Activated B cell treated with CpG ODN at 0.5 μM for 24 hours (primary cell): ENCODE measurements around the gene SP6. TPM values are rescaled to one million over a fixed set of nuclear protein-coding genes. Genes with fewer than 3 reads are reported as not detected.

Experiments
- ATAC-seq: fragments of 200-7000 bp; cut with Tn5 transposase; one replicate; pipeline ENCODE4 v1.10.0; 2021; ENCODE audit warnings: low read depth, mild to moderate bottlenecking, moderate library complexity
- CTCF ChIA-PET: fragments of 350-600 bp; sonication (Branson Sonifier 250); formaldehyde crosslinking; loops from one replicate; lab custom pipeline; 2021; ENCODE audit warnings: antibody characterized with exemption; lab: Charles Lee
- POLR2A ChIA-PET: fragments of 350-600 bp; sonication (Branson Sonifier 250); formaldehyde crosslinking; loops from one replicate; lab custom pipeline; 2021; ENCODE audit warnings: antibody characterized with exemption; lab: Charles Lee
- DNase-seq: peaks from one replicate; pipeline ENCODE4 v3.0.0; 2022
- H3K27ac Mint-ChIP-seq: one replicate; pipeline ENCODE4 v1.8.0; 2020; ENCODE audit warnings: mixed read lengths
- H3K27me3 Mint-ChIP-seq: one replicate; pipeline ENCODE4 v1.8.0; 2021; ENCODE audit warnings: mixed read lengths
- H3K36me3 Mint-ChIP-seq: one replicate; pipeline ENCODE4 v1.8.0; 2021; ENCODE audit warnings: low read depth, mixed read lengths
- H3K4me1 Mint-ChIP-seq: one replicate; pipeline ENCODE4 v1.8.0; 2021; ENCODE audit warnings: mixed read lengths
- H3K4me3 Mint-ChIP-seq: one replicate; pipeline ENCODE4 v1.8.0; 2020; ENCODE audit warnings: mild to moderate bottlenecking, mixed read lengths
- H3K9me3 Mint-ChIP-seq: one replicate; pipeline ENCODE4 v1.8.0; 2020; ENCODE audit warnings: mixed read lengths
- intact Hi-C: fragments of 100-400 bp; cut with micrococcal nuclease; formaldehyde crosslinking; loops from one replicate; pipeline ENCODE4 v1.15.1; 2024
- total RNA-seq: library from RNA; stranded (reverse); gene quantifications from 2 replicates; pipeline ENCODE4 v1.2.3, GENCODE V29; 2022
- TF ChIP-seq, protein P1 (sequence below): fragments of 200-600 bp; IDR thresholded peaks from one replicate; pipeline ENCODE4 v1.8.0; 2022; ENCODE audit warnings: antibody characterized with exemption, mild to moderate bottlenecking

Gene SP6
- total RNA-seq, 1 donor from 2014 or later, result 0.09 TPM

DNA sequence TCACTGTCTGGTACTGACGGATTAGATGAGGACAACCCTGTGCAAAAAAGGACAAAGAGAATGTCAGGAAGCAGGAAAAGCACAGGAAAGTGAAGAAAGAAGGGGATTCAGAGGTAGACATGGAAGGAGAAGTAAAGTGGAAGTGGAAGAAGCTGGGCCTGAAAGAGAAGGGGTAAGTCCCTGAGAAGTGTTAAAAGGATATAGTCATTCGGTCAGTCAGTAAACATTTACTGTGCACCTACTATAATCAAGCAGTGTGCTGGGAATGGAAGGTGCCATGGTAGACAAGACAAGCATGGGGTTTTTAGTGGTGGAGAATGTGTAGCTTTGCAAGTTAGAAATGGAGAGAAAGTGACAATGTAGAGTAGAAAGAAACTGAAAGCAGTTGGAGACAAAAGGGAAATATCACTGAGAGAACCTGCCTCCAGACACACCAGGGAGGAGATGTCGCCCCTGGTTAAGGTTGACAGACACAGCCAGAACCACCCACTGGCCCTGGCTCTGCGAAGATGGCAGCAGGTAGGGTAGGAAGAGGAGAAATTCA, 40.7 kb upstream of the SP6 start:
- ATAC-seq, result no peak
- ChIA-PET POLR2A (interaction anchor here (0.6 to 2.4 kb wide), 5 partner anchors 48 to 220 kb away, joined by 3 to 12 read pairs (median 6); partner anchors contain the start of genes LRRC46, MRPL10 and SCRN2), CTCF (interaction anchor here (1.2 to 10.7 kb wide), 3 partner anchors 8 to 49 kb away, joined by 3 to 207 read pairs (median 29); partner anchors contain the start of gene SCRN2)
- Mint-ChIP-seq H3K36me3 (peaks cover 7% of the 10 kb centered on the region), H3K4me3 (no peak overlapping the region), H3K27ac (no peak overlapping the region), H3K9me3 (no peaks in the 10 kb centered on the region), H3K27me3 (no peaks in the 10 kb centered on the region), H3K4me1 (peaks cover 32% of the 10 kb centered on the region)
- TF ChIP-seq, protein P1, sequence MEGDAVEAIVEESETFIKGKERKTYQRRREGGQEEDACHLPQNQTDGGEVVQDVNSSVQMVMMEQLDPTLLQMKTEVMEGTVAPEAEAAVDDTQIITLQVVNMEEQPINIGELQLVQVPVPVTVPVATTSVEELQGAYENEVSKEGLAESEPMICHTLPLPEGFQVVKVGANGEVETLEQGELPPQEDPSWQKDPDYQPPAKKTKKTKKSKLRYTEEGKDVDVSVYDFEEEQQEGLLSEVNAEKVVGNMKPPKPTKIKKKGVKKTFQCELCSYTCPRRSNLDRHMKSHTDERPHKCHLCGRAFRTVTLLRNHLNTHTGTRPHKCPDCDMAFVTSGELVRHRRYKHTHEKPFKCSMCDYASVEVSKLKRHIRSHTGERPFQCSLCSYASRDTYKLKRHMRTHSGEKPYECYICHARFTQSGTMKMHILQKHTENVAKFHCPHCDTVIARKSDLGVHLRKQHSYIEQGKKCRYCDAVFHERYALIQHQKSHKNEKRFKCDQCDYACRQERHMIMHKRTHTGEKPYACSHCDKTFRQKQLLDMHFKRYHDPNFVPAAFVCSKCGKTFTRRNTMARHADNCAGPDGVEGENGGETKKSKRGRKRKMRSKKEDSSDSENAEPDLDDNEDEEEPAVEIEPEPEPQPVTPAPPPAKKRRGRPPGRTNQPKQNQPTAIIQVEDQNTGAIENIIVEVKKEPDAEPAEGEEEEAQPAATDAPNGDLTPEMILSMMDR, result no peak
- DNase-seq, result no peak
- intact Hi-C loops, result loop anchor here (10.0 kb wide), 1 partner anchor 637 kb away; the partner anchor contains the start of gene ITGB3

DNA sequence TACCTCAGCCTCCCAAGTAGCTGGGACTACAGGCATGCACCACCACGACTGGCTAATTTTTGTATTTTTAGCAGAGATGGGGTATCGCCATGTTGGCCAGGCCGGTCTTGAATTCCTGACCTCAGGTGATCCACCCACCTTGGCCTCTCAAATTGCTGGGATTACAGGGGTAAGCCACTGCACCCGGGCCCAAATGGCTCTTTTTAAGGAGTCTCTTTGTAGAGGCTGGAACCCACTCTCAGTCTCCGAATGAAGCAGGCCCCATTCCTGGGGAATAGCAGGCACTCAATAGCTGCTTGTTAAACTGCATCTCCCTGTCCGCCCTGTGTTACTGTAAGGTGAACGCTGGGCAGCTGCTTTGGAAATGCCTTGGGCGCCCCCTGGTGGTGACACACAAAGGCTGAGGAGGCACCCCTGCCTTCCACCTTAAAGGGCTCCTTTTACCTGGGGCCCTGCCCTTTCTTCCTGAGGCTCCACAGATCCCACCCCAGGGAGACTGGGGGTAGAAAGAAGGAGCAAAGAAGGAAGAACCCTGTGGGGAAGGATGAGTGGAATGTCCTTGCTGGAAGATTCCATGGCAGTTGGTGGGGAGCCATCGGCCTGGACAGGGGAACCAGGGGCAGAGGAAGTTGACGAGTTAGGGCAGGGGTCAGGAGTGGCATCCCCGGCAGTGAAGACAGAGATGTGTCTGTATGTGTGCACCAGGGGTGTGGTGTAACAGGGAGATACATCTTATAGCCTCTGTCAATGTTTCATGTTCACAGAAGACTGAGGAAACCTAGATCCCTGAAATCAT, 39.0 kb upstream of the SP6 start:
- H3K4me3 Mint-ChIP-seq, result no peak overlapping the region
- CTCF ChIA-PET, result interaction anchor here (0.6 to 10.7 kb wide), 12 partner anchors 18 to 189 kb away, joined by 3 to 207 read pairs (median 4); partner anchors contain the start of genes LRRC46, MRPL10, OSBPL7 and SCRN2

DNA sequence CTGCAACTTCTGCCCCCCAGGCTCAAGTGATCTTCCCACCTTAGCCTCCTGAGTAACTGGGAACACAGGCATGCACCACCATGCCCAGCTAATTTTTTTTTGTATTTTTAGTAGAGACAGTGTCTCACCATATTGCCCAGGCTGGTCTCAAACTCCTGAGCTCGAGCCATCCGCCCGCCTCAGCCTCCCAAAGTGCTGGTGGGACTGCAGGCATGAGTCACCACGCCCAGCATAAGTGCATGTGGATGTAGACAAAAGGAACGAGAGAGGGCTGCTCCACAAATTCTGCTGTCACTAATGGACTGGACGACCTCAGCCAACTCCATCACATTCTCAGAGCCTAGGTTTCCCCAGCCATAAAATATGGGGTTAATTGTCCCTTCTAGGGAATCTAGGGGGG, 37.3 kb upstream of the SP6 start:
- H3K27ac Mint-ChIP-seq, result no peak overlapping the region
- intact Hi-C loops, result no loop called here
- H3K9me3 Mint-ChIP-seq, result no peaks in the 10 kb centered on the region
- ChIA-PET POLR2A (no interaction called here), CTCF (interaction anchor here (1.5 to 10.7 kb wide), 3 partner anchors 16 to 46 kb away, joined by 4 to 207 read pairs (median 29); partner anchors contain the start of gene SCRN2)
- peaks cover 2% of the 10 kb centered on the region for H3K27me3 Mint-ChIP-seq
- TF ChIP-seq, protein P1, result no peak
- no peak for DNase-seq
- H3K36me3 Mint-ChIP-seq, result no peaks in the 10 kb centered on the region
- H3K4me3 Mint-ChIP-seq, result no peak overlapping the region
- H3K4me1 Mint-ChIP-seq, result peaks cover 11% of the 10 kb centered on the region
- ATAC-seq, result no peak

More for the DNA sequence above, 39.0 kb upstream of the SP6 start:
- intact Hi-C loops, result loop anchor here (1.0 to 10.0 kb wide), 3 partner anchors 49 to 635 kb away; partner anchors contain the start of genes ITGB3 and SCRN2
- no peaks in the 10 kb centered on the region for H3K9me3 Mint-ChIP-seq
- TF ChIP-seq, protein P1, result peak; percentile 67
- no peaks in the 10 kb centered on the region for H3K36me3 Mint-ChIP-seq
- POLR2A ChIA-PET, result interaction anchor here (0.5 to 2.5 kb wide), 3 partner anchors 49 to 240 kb away, joined by 3 to 22 read pairs (median 12); partner anchors contain the start of genes LRRC46, MRPL10 and SCRN2
- H3K27ac Mint-ChIP-seq, result no peak overlapping the region
- ATAC-seq (peak; percentile 97), DNase-seq (peak; percentile 80)
- H3K4me1 Mint-ChIP-seq, result peaks cover 23% of the 10 kb centered on the region
- no peaks in the 10 kb centered on the region for H3K27me3 Mint-ChIP-seq

DNA sequence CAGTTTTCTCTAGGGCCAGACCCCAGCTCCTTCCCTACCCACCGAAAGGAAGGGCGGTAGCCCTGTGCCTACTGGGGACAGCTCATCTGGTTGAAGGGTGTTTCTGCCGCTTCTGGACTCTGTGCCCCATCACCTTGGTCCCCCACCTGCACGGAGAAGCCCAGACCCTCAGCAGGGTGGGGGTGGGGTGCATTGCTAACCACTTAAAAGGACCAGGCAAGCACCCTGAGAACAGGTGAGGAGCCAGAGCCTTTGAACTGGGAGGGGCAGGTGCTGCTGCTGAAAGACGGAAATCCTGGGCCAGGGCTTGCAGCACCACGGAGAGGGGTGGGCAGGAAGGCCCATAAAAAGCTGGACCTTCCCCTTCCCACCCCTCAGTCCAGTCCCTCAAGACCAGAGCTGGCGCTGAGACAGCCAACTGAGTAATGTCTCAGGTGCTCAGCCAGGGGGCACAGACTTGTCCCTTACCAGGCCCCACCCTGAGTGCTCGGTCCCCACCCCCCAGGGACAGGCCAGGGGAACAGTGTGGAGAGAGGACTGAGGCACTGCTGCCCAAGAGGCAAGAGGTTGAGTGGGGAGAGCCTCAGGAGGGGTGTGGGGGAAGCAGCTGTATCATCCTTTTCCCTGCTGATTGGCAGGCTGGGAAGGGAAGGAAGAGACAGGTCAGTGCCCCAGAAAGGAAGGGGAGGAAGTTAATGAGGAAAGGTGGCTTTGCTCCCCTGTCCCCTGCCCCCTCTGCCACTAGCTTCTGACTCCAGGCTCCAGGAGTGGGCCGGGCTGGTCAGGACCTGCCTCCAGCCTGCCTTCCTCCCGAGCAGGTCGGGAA, 34.2 kb upstream of the SP6 start:
- Mint-ChIP-seq H3K36me3 (no peaks in the 10 kb centered on the region), H3K27ac (no peak overlapping the region), H3K4me1 (peaks cover 4% of the 10 kb centered on the region), H3K9me3 (no peaks in the 10 kb centered on the region), H3K27me3 (peaks cover 9% of the 10 kb centered on the region), H3K4me3 (no peak overlapping the region)
- ATAC-seq (no peak), DNase-seq (no peak)
- TF ChIP-seq, protein P1, result no peak
- intact Hi-C loops, result no loop called here
- CTCF ChIA-PET, result interaction anchor here (0.9 to 1.8 kb wide), 2 partner anchors 42 to 44 kb away, joined by 3 to 4 read pairs; partner anchors contain the start of gene SCRN2
- POLR2A ChIA-PET, result interaction anchor here (1.2 kb wide), 1 partner anchor 11 kb away, joined by 4 read pairs; the partner anchor contains the start of gene SP2
